Posterior cingulate gyrus (tissue), 11 donors: Measurements from ENCODE around the gene EPC2.
A peak's percentile ranks its signal among the peaks of the same experiment; 100 is the strongest.

ENCODE experiments used
- DNase-seq, 10 donors: peaks; one replicate each; pipeline versions ENCODE4 v3.0.0 to v3.0.0-alpha.2; 2020 to 2021; ENCODE audit warnings: mixed read lengths in 3 of 10
- intact Hi-C: fragments of 100-400 bp; cut with DNase I; formaldehyde crosslinking; loops from one replicate; pipeline ENCODE4 v1.15.1; 2023

Gene EPC2

DNA sequence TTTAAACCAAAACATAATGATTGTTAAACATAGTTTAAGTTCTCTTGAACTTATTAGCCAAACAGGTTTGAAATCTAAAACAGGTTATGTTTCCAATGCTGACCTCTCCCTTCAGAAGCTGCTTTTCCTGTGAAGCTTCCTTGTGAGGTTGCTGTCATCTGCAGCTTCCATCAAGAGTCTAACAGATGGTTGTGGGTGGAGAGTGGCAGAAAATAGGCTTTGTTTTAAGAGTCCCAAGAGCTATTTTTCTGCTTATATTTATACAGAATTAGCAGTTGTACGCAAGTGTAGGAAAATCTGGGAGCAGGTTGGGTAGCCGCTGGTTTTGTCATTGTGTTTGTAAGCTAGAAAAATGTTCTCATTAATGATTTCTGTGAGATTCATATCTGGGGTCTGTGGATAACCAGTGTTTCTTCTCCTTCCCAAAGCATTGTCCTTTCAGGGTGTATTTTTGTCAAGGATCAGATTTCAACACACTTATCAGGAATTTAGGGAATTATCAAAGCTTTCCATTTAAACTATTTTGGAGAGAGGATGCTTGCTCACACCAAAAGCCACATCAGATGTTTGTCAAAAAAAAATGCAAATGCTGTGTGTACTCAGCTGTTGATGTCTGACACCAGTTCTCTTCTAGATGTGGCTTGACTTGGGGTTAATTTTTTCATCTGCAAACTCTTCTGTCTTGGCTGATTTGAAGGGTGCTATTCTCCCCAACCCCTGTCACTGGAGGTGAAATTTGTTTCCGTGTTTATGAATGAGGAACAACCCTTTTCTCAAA is 152.4 kb downstream of the EPC2 start:
- intact Hi-C loops = no loop called here
- no peak for DNase-seq

DNA sequence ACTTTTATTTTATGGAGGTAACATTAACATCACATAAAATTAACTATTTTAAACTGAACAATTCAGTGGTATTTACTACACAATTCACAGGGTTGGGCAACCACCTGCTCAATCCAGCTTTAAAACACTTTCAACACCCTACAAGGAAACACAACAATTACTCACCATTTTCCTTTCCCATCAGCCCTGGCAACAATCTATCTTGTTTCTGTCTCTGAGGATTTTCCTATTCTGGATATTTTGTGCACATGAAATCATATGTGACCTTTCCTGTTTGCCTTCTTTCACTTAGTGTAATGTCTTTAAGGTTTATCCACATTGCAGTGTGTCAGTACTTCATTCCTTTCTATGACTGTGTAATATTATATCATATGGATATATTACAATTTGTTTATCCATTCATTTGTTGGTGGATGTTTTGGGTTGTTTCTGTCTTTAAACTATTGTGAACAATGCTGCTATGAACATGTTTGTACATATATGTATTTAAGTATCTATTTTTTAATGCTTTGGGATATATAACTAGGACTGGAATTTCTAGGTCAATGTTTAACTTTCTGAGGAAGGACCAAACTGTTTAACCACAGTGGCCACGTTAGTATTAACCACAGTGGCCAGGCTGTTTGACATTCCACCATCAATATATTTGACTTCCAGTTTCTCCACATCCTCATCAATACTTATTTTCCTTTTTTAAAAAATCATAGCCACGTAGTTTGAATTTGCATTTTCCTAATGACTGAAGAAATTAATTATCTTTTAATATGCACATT is 158.1 kb downstream of the EPC2 start:
- no peak for DNase-seq
- intact Hi-C loops = no loop called here

DNA sequence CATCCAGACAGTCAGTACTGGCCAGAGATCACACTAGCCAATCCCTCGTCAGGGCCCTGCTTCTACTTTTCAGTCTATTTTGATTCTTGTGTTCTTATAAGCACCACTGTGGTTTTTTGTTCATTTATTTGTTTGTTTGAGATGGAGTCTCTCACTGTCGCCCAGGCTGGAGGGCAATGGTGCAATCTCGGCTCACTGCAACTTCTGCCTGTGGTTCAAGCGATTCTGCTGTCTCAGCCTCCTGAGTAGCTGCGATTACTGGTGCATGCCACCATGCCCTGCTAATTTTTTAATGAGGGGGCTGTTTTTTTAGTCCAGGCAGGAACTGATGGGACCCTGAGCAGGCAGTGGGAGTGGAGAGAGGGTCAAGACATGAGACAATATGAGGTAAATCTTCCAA is 165.5 kb downstream of the EPC2 start:
- intact Hi-C loops = no loop called here
- DNase-seq = no peak

DNA sequence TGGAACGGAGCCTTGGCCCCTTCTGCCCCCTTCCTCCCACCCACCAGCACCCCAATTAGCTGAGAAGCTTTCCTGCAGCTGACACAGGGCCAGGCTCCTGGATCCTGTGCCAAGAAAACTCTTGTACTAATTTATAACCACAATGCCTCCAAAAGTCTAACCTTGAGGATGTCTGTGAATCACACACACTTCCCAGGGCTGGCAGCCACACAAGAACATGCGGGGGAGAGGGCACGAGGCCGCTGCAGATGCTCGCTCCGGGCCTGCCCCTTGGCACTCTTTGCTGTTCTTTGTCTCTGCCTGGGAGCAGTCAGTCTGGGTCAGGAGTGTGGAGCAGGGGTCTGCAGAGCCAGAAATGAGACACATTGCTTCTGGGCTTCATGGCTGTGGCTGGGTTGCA is 167.8 kb downstream of the EPC2 start:
- intact Hi-C loops = no loop called here
- peak in 9 of 10 donors; percentile 14 to 91 (median 48) for DNase-seq

DNA sequence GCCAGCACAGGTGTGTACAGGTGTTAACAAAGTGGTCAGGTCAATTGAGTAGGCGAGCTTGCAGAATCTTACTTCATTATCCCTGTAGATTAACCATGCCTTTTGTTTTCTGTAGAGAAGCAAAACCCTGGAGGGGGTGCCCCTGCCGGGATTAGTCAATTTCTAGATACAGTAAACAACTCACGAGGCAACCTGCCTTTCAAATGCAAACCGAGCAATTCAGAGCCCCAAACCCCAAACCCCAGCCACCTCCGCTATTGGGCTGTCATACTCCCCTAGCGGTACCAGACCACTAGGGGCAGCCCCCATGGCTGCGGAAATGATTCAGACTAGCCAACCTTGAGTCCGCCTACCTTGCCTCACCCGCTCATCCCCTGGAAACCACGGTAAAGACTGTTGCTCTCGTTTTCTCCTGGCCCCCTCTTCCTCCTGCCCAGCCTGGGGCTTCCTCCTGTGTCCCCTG is 169.1 kb downstream of the EPC2 start:
- intact Hi-C loops = no loop called here
- no peak for DNase-seq

DNA sequence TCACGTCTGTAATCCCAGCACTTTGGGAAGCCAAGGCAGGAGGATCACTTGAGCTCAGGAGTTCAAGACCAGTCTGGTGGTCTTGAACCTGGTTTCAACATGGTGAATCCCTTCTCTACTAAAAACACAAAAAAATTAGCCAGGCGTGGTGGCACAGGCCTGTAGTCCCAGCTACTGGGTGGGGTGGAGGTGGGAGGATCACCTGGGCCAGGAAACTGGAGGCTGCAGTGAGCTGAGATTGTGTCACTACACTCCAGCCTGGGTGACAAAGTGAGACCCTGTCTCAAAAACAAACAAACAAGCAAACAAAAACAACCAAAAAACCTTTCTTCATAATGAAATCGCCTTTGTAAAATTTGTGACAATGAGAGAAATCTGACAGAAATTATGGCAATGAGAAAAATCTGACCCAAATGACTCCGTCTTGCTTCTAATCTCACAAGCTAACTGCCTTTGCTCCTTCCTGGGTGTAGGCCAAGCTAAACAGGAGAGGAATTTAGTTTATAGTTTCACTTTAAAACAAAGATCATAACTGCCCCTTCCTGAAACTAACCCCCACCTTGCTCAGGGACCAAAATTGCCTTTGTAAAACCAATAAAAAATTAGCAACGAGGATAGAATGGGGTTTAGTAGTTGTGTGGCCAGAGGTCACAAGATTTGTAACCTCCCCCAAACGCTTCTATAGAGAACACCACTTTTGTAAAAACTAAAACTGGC is 169.8 kb downstream of the EPC2 start:
- intact Hi-C loops = no loop called here
- DNase-seq = no peak

DNA sequence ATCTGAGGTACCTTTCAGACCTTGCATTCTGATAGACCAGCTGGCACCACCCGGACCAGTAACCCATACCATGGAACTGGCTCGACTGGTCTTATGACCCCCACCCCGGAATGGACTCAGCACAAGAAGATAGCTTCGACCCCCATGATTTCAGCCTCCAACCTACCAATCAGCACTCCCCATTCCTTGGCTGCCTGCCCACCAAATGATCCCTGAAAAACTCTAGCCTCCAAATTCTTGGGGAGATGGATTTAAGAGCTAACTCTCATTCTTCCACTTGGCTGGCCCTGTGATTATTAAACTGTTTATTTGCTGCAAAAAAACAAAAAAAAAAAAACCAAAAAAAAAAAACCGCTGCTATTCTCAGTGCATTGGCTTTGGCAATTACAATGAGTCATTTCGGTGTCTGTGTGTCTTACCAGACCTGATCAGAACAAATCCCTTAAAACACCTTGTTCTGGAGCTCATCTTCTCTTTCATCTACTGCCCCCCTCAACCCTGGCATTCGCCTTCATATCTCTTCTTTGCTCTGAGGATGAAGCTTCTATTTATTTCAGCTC is 170.4 kb downstream of the EPC2 start:
- intact Hi-C loops = no loop called here

DNA sequence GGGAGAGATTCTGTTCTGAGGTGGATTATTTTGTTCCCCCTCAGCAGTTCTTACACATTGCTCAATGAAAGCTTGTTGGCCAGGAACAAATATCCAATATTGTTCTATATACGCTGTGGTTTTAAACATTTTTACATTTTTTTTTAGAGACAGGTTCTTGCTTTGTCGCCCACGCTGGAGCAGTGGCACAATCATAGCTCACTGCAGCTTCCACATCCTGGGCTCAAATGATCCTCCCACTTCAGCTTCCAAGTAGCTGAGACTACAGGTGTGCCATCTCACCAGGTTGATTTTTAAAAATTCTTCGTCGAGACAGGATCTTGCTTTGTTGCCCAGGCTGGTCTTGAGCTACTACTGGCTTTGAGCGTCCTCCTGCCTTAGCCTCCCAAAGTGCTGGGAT is 171.6 kb downstream of the EPC2 start:
- intact Hi-C loops = no loop called here

More for the DNA sequence above, 170.4 kb downstream of the EPC2 start:
- DNase-seq = no peak

DNA sequence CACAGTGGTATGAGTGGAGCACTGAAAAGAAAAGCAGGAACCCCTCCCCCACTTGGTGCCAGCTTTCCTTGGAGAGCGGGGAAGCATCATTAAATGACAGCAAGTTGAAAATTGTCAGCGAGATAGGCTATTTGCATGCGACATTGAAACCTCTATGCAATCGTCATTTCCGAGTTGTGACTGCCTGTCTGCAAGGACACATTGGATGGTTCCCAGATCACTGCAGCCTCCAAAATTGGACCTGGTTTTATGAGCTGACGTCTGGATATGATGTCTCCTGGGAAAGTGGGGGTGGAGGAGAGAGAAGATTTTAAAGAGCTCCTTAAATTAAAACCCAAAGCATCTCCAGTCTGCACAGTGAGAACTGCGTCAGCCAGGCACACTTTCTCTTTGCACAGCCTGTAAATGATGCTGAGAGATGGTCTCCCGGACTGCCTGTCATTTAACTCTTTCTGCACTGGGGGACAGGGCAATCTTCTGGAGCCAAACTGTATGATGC is 172.7 kb downstream of the EPC2 start:
- intact Hi-C loops = no loop called here
- DNase-seq = peak in 9 of 10 donors; percentile 16 to 88 (median 39)

More for the DNA sequence above, 171.6 kb downstream of the EPC2 start:
- peak in 1 of 10 donors; percentile 78 for DNase-seq

DNA sequence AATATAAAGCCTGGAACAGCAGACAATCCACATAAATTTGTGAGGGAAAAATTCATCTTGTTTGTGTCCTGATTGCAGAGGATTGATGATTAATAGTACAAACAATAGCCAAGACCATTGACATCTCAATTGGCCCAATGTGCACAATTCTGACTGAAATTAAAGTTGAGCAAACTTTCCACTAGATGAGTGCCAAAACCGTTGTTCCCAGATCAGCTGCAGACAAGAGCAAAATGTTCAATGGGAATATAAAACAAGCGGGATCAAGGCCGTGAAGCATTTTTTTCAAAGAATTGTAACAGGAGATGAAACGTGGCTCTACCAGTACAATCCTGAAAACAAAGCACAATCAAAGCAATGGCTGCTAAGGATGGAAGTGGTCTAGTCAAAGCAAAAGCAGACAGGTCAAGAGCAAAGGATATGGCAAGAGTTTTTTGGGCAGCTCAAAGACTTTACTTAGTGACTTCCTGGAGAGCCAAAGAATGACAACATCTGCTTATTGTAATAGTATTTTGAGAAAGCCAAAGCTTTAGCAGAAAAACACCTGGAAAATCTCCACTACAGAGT is 174.6 kb downstream of the EPC2 start:
- DNase-seq = no peak
- intact Hi-C loops = no loop called here

DNA sequence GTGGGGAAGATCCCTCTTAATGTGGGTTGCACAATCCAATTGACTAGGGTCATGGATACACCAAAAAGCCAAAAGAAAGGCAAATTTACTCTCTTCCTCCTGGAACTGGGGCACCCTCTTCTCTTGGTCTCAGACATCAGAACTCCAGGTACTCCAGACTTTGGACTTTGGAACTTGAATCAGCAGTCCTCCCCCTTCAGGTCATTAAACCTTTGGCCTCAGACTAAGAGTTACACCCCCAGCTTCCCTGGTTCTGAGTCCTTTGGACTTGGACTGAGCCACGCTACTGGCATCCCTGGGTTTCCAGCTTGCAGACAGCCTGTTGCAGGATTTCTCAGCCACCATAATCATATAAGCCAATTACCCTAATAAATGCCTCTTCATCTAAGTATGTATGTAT is 179.6 kb downstream of the EPC2 start:
- DNase-seq = no peak
- intact Hi-C loops = no loop called here

DNA sequence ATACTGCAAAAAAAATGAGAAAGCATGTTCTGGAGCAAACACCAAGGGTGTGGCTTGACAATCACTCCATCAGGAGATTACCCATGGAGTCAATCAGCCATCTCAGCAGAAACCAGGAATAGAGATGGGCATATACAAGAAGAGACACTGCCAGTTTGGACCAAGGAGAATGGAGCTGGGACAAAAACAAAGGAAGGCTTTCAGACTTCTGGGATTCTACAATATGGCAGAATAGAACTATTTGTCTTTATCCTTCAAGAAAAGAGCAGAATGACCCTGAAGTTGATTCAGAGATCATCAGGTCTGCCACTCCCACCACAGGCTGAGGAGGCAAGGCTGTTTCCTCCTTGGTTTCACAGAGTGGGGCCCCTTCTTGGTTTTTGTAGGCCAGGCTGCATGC is 182.2 kb downstream of the EPC2 start:
- intact Hi-C loops = no loop called here
- DNase-seq = no peak

DNA sequence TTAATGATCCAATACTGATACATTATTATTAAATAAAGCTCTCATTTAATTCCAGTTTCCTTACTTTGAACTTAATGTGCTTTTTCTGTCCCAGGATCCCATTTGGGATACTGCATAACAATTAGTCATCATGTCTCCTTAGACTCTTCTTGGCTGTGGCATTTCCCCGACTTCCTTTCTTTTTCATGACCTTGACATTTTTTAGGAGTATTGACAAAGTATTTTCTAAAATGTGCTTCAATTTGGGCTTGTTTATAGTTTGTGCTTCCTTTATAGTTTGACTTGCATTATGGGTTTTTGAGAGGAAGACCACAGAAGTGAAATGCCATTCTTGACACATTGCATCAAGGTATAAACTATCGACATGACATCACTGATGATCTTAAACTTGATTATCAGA is 184.4 kb downstream of the EPC2 start:
- intact Hi-C loops = no loop called here

DNA sequence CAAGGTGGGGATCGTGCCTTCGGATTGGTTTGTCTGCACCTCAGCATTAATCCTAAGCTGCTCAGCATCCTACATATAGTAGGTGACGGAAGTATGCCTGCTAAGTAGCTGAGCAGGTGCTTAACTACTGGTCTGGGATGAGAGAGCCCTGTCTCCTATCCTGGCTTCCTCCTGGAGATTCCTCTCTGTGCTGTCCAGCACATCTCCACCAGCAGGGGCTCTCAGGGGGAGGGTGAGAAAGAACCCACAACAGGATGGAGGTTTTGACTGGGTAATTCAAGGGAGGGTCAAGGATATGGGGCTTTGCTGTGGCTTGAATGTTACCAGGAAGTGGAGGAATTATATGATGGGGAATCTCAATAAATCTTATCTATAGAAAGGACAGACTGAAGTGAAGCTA is 185.1 kb downstream of the EPC2 start:
- intact Hi-C loops = no loop called here
- DNase-seq = no peak

More for the DNA sequence above, 184.4 kb downstream of the EPC2 start:
- DNase-seq = no peak

DNA sequence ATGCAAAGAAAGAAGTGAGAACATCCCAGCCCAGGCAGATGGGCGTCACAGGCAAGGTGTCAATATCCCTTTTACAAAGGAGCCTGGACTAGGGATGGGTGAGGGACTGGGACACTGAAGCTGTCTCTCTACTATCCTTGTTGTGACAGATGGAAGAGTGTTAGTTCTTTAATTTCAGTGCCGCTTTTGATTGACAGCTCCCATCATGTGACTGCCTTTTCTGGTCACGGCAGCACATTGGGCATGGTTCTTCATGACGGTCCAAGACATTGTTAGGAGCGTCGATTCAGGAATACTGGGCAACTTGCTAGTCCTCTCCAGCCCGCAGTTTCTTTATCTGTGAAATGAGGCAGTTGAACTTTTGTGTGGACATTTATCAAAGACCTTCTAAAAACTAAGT is 188.1 kb downstream of the EPC2 start:
- no peak for DNase-seq
- intact Hi-C loops = no loop called here
